Right ventricle myocardium inferior (tissue), 1 donor: ENCODE measurements around the gene MAMDC4. TPM values are rescaled to one million over a fixed set of nuclear protein-coding genes. Genes with fewer than 3 reads are reported as not detected.

ENCODE experiments used
- ATAC-seq: fragments of 200-7000 bp; cut with Tn5 transposase; one replicate; pipeline ENCODE4 v1.9.1; 2020; ENCODE audit warnings: mild to moderate bottlenecking, moderate library complexity
- DNase-seq: peaks from one replicate; pipeline ENCODE4 v3.0.0; 2021; ENCODE audit errors: missing footprints
- intact Hi-C: fragments of 100-400 bp; cut with DNase I; formaldehyde crosslinking; loops from one replicate; pipeline ENCODE4 v1.11.0; 2022
- microRNA-seq: library from miRNA; unstranded; fragments of <30 nt; microRNA quantifications from one replicate; pipeline ENCODE4 v1.2.0, GENCODE V29; 2020
- total RNA-seq: library from RNA; stranded (reverse); fragmentation: NEBNext Ultra II Directional; extraction: Animal tissue kit (Norgen Biotek cat#: 25700); gene quantifications from one replicate; pipeline ENCODE4 v1.2.1, GENCODE V29; 2021
- donor health status: DM: no; HTN: yes; CAD: no; lungs with severe emphysema.

MAMDC4 gene
- total RNA-seq, 1 donor from 2014 or later, result 12.8 TPM

DNA sequence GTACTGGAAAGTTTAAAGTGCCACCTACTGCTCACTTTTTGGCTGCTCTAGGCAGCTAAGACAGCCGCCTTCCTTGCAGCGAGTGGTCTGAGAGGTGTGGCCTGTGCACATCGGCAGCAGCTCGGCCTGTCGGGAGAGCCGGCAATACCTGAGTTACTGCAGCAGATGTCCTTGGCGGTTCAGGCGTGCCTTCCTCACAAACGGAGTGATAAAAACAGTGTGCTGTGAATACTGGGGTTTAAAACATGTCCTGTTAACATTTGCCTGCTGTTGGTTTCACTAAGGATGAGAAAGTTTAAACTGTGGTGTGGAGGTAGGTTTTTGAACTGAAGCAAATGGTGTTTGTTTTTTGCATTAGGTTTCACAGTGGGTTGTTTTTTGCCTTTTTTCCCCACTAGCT lies 47.0 kb downstream of the MAMDC4 start:
- DNase-seq, result no peak
- ATAC-seq, result no peak
- intact Hi-C loops, result no loop called here

GRCh38 chr9:136900556-136900955 lies 48.4 kb downstream of the MAMDC4 start:
- no peak for ATAC-seq
- no peak for DNase-seq
- intact Hi-C loops, result loop anchor here (5.0 kb wide), 2 partner anchors 42 to 53 kb away; partner anchors contain the start of genes FBXW5 and PHPT1

DNA sequence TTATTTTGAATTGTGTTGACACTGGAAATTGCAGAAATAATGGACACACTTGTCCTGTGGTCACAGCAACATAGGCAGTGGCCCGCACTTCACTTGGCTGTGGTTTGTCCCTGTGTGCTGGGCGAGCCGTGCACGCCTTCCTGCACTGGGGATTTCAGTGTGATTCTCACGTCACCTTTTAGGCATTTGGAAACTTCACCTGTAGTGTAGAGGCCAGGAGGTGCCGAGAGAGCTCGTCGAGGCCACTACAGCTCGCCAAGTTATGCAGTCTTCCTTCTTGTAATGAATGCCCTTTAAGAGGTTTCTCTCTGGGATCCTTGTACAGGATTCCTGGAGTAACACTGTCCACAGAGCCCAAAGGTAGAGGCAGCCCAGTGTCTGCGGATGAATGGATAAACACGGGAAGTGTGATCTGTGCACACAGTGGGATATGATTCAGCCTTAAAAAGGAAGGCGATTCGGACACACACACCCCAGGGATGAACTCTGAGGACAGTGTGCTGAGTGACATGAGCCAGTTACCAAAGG lies 48.9 kb downstream of the MAMDC4 start:
- intact Hi-C loops, result loop anchor here (5.0 kb wide), 2 partner anchors 41 to 54 kb away; partner anchors contain the start of genes FBXW5 and PHPT1
- DNase-seq (no peak), ATAC-seq (no peak)

- intact Hi-C loops, result loop anchor here (5.0 kb wide), 2 partner anchors 41 to 54 kb away; partner anchors contain the start of genes FBXW5 and PHPT1
- DNase-seq (no peak), ATAC-seq (peak; percentile 43)
These were observed 49.5 kb downstream of the MAMDC4 start for GRCh38 chr9:136901516-136902258.

DNA sequence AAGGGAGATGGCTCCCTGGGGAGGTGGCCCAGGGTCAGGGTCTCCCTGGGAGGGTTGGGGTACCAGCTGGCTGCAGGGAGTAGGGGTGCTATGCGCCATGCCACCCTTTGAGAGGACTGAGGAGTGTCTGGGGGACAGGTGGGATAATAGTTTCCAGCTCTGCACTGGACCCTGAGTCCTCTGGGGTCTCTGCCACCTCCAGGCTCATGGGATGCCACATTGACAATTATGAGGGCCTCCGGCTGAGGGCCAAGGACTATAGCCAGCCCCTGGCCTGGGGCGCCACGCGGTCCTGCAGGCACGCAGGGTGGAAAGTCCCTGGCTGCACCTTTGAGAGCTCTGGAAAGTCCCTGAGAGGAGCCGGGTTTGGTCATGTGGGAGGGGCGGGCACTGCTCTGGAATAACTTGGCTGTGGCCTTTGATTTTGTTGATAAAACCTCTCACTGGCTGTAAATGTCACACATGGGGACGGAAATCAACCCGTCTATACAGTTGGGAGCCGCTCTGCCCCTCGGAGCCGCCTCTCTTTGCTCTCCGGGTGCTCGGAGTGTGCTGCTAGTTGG lies 50.2 kb downstream of the MAMDC4 start:
- intact Hi-C loops, result loop anchor here (5.0 kb wide), 2 partner anchors 40 to 55 kb away; partner anchors contain the start of genes FBXW5 and PHPT1
- no peak for DNase-seq
- ATAC-seq, result peak; percentile 89

GRCh38 chr9:136903041-136903554 lies 51.0 kb downstream of the MAMDC4 start:
- intact Hi-C loops, result loop anchor here (5.0 kb wide), 2 partner anchors 39 to 56 kb away; partner anchors contain the start of genes FBXW5 and PHPT1

DNA sequence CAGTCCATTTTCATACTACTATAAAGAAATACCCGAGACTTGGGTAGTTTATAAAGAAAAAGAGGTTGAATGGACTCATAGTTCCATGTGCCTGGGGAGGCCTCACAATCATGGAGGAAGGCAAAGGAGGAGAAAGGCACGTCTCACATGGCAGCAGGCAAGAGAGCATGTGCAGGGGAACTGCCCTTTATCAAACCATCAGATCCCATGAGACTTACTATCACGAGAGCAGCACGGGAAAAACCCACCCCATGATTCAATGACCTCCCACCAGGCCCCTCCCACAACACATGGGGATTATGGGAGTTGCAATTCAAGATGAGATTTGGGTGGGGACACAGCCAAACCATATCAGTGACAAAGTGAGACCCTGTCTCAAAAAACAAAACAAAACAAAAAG lies 54.1 kb downstream of the MAMDC4 start:
- DNase-seq, result no peak
- ATAC-seq, result no peak
- intact Hi-C loops, result no loop called here

More at GRCh38 chr9:136903041-136903554, 51.0 kb downstream of the MAMDC4 start:
- ATAC-seq, result peak; percentile 32
- peak; percentile 76 for DNase-seq

DNA sequence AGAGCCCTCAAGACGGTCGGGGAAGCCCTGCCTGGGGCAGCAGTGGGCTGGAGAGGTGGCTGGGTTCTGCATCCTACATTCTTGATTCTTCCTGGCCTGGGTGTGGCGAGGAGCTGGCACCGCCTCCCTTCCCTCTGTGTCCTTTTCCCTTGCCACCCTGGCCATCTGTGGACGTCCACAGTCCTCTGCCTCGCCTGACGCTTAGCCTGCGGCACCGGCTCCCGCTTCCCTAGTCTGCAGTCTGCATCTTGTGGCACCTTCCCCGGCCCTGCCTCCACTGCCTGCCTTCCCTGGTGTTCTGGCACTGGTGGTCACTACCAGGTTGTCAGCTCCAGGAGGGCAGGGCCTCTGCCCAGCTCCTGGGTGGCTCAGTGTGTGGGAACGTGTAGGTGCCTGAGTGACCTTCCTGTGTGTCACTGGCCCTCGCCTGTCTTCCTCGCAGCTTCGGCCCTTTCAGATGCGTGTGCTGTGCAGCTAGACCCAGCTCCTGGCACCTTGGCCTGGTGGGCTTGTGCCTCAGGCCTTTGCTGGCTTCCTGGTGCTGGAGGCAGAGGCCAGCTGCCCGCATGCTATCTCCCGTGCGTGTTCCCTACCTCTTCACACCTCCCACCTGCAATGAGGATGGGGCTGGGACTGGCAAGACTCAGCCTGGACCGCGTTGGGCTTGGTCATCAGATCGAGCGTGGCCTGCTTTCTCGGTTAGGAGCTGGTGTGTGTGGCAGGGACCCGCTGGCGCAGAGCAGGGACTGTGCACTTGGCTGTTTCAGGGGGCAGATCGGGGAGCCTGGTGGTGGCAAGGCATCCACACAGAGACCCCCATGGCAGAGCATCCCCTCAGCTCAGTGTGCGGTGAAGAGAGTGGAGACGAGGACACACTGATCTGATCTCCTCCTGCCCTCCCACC lies 55.1 kb downstream of the MAMDC4 start:
- no peak for DNase-seq
- intact Hi-C loops, result no loop called here

More for the DNA sequence above, 55.1 kb downstream of the MAMDC4 start:
- ATAC-seq, result no peak

Small RNAs within 50 kb of the gene (microRNA-seq; reads per million reads assigned to microRNA genes)
- gene MIR4292 (not detected), gene MIR4479 (not detected)

Other genes with a start within 250 kb of the MAMDC4 start
- gene EGFL7, start 189.4 kb upstream of the MAMDC4 start, total RNA-seq, result 72.0 TPM
- gene AGPAT2, start 164.9 kb upstream of the MAMDC4 start, total RNA-seq, result 57.9 TPM
- gene DIPK1B, start 139.8 kb upstream of the MAMDC4 start, total RNA-seq, result 16.4 TPM
- gene LCN10, start 109.4 kb upstream of the MAMDC4 start, total RNA-seq, result 11.3 TPM
- gene LCN6, start 103.8 kb upstream of the MAMDC4 start, total RNA-seq, result 22.2 TPM
- gene LCN8, start 94.1 kb upstream of the MAMDC4 start, total RNA-seq, result not detected
- gene LCN15, start 87.8 kb upstream of the MAMDC4 start, total RNA-seq, result 0.46 TPM
- gene TMEM141, start 61.0 kb upstream of the MAMDC4 start, total RNA-seq, result 75.9 TPM
- gene CCDC183, start 56.0 kb upstream of the MAMDC4 start, total RNA-seq, result 1.6 TPM
- 69.5 TPM for gene RABL6, start 44.4 kb upstream of the MAMDC4 start, total RNA-seq
- 8.6 TPM for gene AJM1, start 9.9 kb upstream of the MAMDC4 start, total RNA-seq
- gene PHPT1, start 2.9 kb upstream of the MAMDC4 start, total RNA-seq, result 358 TPM
- gene EDF1, start 14.0 kb downstream of the MAMDC4 start, total RNA-seq, result 358 TPM
- 12.6 TPM for gene TRAF2, start 34.2 kb downstream of the MAMDC4 start, total RNA-seq
- 143 TPM for gene FBXW5, start 92.4 kb downstream of the MAMDC4 start, total RNA-seq
- gene C8G, start 92.9 kb downstream of the MAMDC4 start, total RNA-seq, result 1.3 TPM
- 2.9 TPM for gene LCN12, start 99.9 kb downstream of the MAMDC4 start, total RNA-seq
- 6,282 TPM for gene PTGDS, start 125.2 kb downstream of the MAMDC4 start, total RNA-seq
- gene LCNL1, start 130.6 kb downstream of the MAMDC4 start, total RNA-seq, result 8.6 TPM
- gene PAXX, start 140.1 kb downstream of the MAMDC4 start, total RNA-seq, result 26.9 TPM
- 1.1 TPM for gene CLIC3, start 144.2 kb downstream of the MAMDC4 start, total RNA-seq
- 28.2 TPM for gene ABCA2, start 175.9 kb downstream of the MAMDC4 start, total RNA-seq
- gene FUT7, start 179.7 kb downstream of the MAMDC4 start, total RNA-seq, result 0.11 TPM
- gene NPDC1, start 193.8 kb downstream of the MAMDC4 start, total RNA-seq, result 69.0 TPM
- 2.7 TPM for gene ENTPD2, start 201.7 kb downstream of the MAMDC4 start, total RNA-seq
- gene SAPCD2, start 218.2 kb downstream of the MAMDC4 start, total RNA-seq, result 0.22 TPM
- 13.6 TPM for gene UAP1L1, start 225.2 kb downstream of the MAMDC4 start, total RNA-seq
- 20.4 TPM for gene MAN1B1, start 234.6 kb downstream of the MAMDC4 start, total RNA-seq